Skin of body (tissue), 2 donors: Measurements from ENCODE around the gene CAPN5. TPM values are rescaled to one million over a fixed set of nuclear protein-coding genes. Genes with fewer than 3 reads are reported as not detected.

Source experiments
- DNase-seq: peaks from one replicate; lab custom pipeline; 2025; lab: John Stamatoyannopoulos, UW
- total RNA-seq: library from RNA; depleted of rRNA; stranded (reverse); fragments of >200 nt; gene quantifications from one replicate; pipeline ENCODE4 v1.2.3, GENCODE V29; 2014

CAPN5 gene
- total RNA-seq, 1 donor from 2014 or later = 8.2 TPM

DNA sequence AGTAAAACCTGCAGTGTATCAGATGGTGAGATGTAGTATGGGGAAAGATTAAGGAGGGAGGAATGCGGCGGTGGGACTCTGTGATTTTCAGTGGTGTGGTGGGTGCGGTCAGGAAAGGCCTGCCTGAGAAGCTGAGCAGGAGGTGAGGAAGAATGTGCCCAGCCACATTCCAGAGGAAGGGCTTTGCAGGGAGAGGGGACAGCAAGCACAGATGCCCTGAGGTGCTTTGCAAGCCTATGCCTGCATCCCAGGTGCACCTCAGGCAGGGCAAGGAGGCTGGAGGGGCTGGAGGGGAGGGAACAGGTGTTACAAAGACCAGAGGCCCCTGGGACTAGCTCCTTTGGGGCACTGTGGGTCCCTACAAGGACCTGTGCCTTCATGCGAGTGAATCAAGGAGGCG lies 103.3 kb downstream of the CAPN5 start:
- DNase-seq = no peak

DNA sequence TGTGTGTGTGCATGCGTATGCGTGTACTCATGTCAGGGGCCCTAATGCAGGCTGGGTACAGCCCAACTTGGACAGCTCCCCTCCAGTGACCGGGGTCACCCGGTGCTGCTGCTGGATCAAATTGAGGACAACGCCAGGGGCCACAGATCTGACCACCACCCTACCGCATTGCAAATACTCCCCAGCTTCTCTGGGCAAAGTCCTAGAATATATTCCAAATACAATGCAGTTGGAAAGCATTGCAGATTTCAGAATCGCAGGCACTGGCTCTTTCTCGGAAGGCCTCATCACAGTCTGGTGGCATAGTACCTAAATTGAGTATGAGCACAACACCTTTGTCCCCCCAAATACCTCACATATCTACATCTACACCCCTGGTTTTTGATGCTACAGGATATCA lies 104.5 kb downstream of the CAPN5 start:
- DNase-seq = no peak

DNA sequence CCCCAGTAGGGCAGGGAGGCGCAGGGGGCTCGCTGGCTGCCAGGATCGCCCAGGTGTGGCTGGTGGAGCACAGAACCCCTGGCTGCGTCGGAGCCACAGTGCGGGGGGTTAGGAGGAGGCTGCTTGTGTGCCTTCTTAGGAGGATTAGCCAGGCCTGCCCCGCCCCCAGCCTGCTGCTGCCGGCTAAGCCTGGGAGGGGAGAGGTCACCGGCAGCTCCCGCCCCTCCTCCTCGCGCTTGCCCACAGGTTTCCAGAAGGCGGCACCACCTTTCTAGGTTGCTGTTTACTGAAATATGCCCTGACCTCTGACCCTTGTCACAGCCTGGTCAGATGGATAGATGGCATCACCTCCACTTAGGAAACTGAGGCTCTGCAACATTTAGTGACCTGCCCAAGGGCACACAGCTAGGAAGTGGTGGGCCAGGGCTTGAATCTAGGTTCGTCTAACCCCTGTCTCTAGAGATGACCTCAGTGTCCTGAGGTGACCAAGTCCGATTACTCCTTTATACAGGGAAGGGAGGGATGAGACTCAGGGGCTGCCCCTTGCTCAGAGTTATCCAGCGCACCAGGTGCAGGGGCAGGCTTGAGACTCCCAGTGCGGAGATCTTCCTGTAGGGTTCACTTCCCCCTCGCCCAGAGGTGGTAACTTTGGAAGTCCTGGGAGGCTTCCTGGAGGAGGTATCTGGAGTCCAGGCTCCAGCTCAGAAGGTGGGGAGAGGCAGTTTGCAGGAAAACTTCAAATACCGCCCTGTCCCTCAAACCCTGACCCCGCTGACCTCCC lies 105.3 kb downstream of the CAPN5 start:
- DNase-seq = no peak

DNA sequence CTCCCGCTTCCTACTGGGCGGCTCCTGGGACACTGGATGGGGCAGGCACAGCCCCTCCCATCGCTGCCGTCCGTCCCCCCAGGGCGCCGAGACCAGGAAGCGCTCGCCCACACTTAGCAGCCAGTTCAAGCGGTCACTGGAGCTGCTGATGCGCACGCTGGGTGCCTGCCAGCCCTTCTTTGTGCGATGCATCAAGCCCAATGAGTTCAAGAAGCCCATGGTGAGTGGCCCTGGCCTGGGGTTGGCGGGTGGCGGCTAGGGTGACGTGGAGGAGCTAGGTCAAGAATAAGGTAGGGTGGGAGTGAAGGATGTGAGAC lies 105.9 kb downstream of the CAPN5 start:
- DNase-seq = no peak

DNA sequence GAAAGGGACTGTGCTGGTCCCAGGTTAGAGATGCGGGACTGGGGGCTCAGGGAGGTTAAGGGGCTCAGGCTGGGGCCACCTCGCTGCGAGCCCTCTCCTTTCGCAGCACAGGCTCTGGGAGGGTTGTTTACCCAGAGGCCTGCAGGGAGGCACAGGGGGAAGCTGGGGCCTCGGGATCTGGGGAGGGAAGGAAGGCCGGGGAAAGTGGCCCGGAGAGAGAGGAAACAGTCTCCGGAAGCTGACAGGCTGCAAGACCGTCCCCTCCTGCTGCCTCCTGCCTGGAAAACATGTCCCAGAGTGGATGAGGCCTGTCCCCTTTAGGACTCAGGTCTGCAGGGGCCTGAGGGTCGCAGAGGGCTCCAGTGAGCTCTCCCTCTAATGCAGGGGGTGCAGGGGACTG lies 106.7 kb downstream of the CAPN5 start:
- DNase-seq = no peak

DNA sequence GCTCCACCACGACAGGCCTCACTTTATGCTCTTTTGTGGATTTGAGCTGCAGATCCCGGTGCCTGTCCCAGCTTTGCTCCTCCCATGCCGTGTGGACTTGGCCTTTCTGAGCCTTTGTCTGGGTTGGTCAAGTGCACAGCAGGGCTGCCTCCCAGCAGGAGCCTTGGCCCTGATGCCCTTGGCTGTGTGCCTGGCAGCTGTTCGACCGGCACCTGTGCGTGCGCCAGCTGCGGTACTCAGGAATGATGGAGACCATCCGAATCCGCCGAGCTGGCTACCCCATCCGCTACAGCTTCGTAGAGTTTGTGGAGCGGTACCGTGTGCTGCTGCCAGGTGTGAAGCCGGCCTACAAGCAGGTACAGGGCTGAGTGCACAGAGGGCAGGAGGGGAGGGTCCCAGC lies 107.8 kb downstream of the CAPN5 start:
- DNase-seq = no peak

DNA sequence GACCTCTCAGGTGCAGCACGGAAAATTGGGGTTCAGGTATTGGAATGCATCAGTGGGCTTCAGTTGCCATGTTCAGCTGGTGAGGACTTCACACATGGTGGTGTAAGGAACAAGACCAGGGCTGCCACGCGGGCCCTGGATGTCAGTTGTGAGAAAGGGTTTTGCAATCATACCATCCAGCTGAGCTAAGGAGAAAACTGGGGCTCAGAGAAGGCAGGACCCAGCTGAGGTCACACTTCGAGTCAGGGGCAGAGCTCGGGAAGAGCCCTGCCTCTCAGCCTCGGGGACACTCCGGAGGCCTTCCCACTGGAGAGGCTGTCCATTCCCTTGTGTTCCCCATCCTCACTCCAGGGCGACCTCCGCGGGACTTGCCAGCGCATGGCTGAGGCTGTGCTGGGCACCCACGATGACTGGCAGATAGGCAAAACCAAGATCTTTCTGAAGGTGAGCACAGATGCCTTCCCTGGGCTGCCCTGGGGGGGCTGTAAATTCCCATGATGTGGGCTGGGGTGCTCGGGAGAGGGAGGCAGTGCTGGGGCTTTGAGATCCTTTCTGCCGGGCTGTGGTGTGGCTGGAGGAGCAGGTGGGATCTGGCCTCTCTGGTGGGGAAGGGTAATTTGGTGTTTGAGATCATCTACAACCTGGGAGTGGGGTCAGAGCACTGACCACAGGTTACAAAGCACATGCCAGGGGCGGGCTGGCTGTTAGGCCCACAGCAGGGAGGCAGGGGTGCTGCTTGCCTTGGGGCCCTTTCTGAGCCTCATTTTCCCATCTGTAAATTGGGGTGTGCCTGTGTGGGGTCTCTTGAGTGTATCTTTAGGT lies 108.5 kb downstream of the CAPN5 start:
- DNase-seq = no peak

Other genes starting within 250 kb of the CAPN5 start
- 18.2 TPM for gene ACER3, start 206.1 kb upstream of the CAPN5 start, total RNA-seq
- not detected for gene B3GNT6, start 32.6 kb upstream of the CAPN5 start, total RNA-seq
- not detected for gene OMP, start 35.9 kb downstream of the CAPN5 start, total RNA-seq
- gene MYO7A, start 61.3 kb downstream of the CAPN5 start, total RNA-seq = 2.8 TPM
- gene GDPD4, start 234.7 kb downstream of the CAPN5 start, total RNA-seq = 0.39 TPM